ES-I3 (cell line): ENCODE results near the gene SLC5A9.

Experiments
- H3K36me3 ChIP-seq: 2 replicates; pipeline ENCODE4 v1.6.1; 2013; ENCODE audit warnings: mild to moderate bottlenecking, low read length, control low read depth, moderate library complexity; ENCODE audit not compliant: insufficient read depth
- H3K4me1 ChIP-seq: 2 replicates; pipeline ENCODE4 v1.6.1; 2013; ENCODE audit warnings: mild to moderate bottlenecking, control low read depth, low read length; ENCODE audit not compliant: insufficient read depth
- H3K9ac ChIP-seq: 2 replicates; pipeline ENCODE4 v1.6.1; 2013; ENCODE audit warnings: low read depth, mild to moderate bottlenecking, low read length, moderate library complexity
- H3K9me3 ChIP-seq: 2 replicates; pipeline ENCODE4 v1.6.1; 2013; ENCODE audit warnings: mild to moderate bottlenecking, low read length, moderate library complexity; ENCODE audit not compliant: control insufficient read depth, insufficient read depth

Gene SLC5A9

GRCh38 chr1:48219803-48220202, 2.7 kb upstream of the SLC5A9 start:
- Histone ChIP-seq H3K36me3 (no peaks in the 10 kb centered on the region; the same call in 1 of the 2 replicates), H3K4me1 (peaks cover 26% of the 10 kb centered on the region; the same call in 1 of the 2 replicates), H3K9me3 (no peaks in the 10 kb centered on the region), H3K9ac (no peak overlapping the region)

- H3K36me3 ChIP-seq, result no peaks in the 10 kb centered on the region; the same call in 1 of the 2 replicates
- no peak overlapping the region for H3K9ac ChIP-seq
- no peaks in the 10 kb centered on the region for H3K9me3 ChIP-seq
- peaks cover 12% of the 10 kb centered on the region; the same call in 1 of the 2 replicates for H3K4me1 ChIP-seq
Measured at GRCh38 chr1:48221122-48221521, 1.4 kb upstream of the SLC5A9 start.

DNA sequence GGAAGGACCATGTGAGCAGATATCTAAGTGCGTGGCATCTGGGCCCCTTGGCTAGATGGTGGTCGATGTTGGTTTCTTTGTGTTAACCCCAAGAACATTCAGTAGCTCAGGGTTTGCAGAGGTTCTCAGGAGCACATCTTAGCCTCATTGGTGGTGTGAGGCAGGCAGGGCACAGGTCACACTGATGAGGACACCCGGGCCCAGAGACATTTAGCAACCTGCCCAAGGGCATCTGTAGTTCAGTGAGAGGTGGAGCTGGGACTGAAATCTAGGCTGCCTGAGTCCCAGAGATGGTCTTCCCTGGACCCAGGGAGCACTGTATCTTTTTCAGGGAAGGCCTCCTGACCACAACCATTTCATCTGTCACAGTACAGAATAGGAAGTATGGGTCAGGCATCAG, 859 bp upstream of the SLC5A9 start:
- peaks cover 7% of the 10 kb centered on the region; the same call in 1 of the 2 replicates for H3K4me1 ChIP-seq
- no peak overlapping the region for H3K9ac ChIP-seq
- no peaks in the 10 kb centered on the region; the same call in 1 of the 2 replicates for H3K36me3 ChIP-seq
- H3K9me3 ChIP-seq, result no peaks in the 10 kb centered on the region

GRCh38 chr1:48223366-48224240, 1.1 kb downstream of the SLC5A9 start:
- Histone ChIP-seq H3K9ac (no peak overlapping the region), H3K36me3 (no peaks in the 10 kb centered on the region; the same call in 1 of the 2 replicates), H3K9me3 (no peaks in the 10 kb centered on the region), H3K4me1 (peaks cover 8% of the 10 kb centered on the region; the same call in 1 of the 2 replicates)

DNA sequence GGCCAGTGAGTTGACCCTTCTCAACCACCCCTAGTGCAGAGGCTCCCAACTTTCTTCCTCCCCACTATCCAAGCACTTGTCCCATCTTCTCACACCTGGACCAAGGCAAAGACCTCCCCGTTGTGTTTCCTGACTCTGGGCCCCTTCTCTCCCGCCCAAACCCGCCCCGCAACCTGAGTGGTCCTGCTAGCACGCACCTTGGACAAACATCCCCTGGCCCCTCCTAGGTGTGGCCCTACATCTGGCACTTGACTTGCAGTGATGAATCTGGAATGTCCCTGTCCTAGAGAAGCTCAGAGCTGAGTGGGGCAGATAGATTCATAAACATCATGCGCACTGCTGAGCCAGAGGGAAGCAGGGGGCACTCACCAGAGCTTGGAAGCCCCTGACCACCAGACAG, 2.3 kb downstream of the SLC5A9 start:
- H3K4me1 ChIP-seq, result peaks cover 9% of the 10 kb centered on the region; the same call in 1 of the 2 replicates
- H3K36me3 ChIP-seq, result no peaks in the 10 kb centered on the region; the same call in 1 of the 2 replicates
- H3K9ac ChIP-seq, result no peak overlapping the region
- no peaks in the 10 kb centered on the region for H3K9me3 ChIP-seq

- Histone ChIP-seq H3K4me1 (peaks cover 9% of the 10 kb centered on the region; the same call in 1 of the 2 replicates), H3K36me3 (no peaks in the 10 kb centered on the region; the same call in 1 of the 2 replicates), H3K9me3 (no peaks in the 10 kb centered on the region), H3K9ac (no peak overlapping the region)
Measured at GRCh38 chr1:48225579-48225978, 3.1 kb downstream of the SLC5A9 start.

GRCh38 chr1:48227165-48228013, 4.9 kb downstream of the SLC5A9 start:
- Histone ChIP-seq H3K4me1 (peaks cover 9% of the 10 kb centered on the region; the same call in 1 of the 2 replicates), H3K9me3 (no peaks in the 10 kb centered on the region), H3K36me3 (no peaks in the 10 kb centered on the region), H3K9ac (no peak overlapping the region)

GRCh38 chr1:48228156-48228555, 5.6 kb downstream of the SLC5A9 start:
- no peak overlapping the region for H3K9ac ChIP-seq
- H3K9me3 ChIP-seq, result no peaks in the 10 kb centered on the region

DNA sequence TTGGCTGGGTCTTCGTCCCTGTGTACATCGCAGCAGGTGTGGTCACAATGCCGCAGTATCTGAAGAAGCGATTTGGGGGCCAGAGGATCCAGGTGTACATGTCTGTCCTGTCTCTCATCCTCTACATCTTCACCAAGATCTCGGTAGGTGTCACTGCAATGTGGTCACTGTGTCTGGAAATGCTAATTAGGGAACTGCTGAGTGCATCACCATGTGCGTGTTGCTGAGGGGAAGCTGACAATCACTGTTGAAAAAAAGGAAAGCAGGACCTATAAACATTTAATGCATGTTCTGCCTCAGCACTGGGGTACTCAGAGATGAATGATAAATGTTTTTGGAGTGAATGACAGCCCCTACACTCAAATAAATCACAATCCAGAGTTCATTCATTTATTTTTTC, 6.8 kb downstream of the SLC5A9 start:
- Histone ChIP-seq H3K4me1 (peaks cover 5% of the 10 kb centered on the region; the same call in 1 of the 2 replicates), H3K9ac (no peak overlapping the region), H3K9me3 (no peaks in the 10 kb centered on the region), H3K36me3 (no peaks in the 10 kb centered on the region; the same call in 1 of the 2 replicates)

More at GRCh38 chr1:48228156-48228555, 5.6 kb downstream of the SLC5A9 start:
- Histone ChIP-seq H3K36me3 (no peaks in the 10 kb centered on the region), H3K4me1 (peaks cover 7% of the 10 kb centered on the region; the same call in 1 of the 2 replicates)

GRCh38 chr1:48230236-48230635, 7.7 kb downstream of the SLC5A9 start:
- Histone ChIP-seq H3K9me3 (no peaks in the 10 kb centered on the region), H3K36me3 (no peaks in the 10 kb centered on the region; the same call in 1 of the 2 replicates), H3K4me1 (peaks cover 5% of the 10 kb centered on the region; the same call in 1 of the 2 replicates), H3K9ac (no peak overlapping the region)

DNA sequence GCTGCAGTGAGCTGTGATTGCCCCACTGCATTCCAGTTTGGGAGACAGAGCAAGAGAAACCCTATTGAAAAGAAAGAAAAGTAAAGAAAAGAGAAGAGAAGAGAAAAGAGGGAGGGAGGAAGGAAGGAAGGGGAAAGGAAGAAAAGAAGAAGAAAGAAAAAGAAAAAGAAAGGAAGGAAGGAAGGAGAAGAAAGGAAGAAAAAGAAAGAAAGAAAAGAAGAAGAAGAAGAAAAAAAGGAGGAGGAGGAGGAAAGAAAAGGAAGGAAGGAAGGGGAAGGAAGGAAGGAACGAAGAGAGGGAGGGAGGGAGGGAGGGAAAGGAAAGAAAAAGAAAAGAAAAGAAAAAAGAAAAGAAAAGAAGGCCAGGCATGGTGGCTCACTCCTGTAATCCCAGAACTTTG, 10.2 kb downstream of the SLC5A9 start:
- no peak overlapping the region for H3K9ac ChIP-seq
- no peaks in the 10 kb centered on the region for H3K9me3 ChIP-seq
- no peaks in the 10 kb centered on the region; the same call in 1 of the 2 replicates for H3K36me3 ChIP-seq
- peaks cover 5% of the 10 kb centered on the region; the same call in 1 of the 2 replicates for H3K4me1 ChIP-seq

- no peak overlapping the region for H3K9ac ChIP-seq
- no peaks in the 10 kb centered on the region; the same call in 1 of the 2 replicates for H3K36me3 ChIP-seq
- H3K4me1 ChIP-seq, result no peaks in the 10 kb centered on the region
- H3K9me3 ChIP-seq, result no peaks in the 10 kb centered on the region
Measured at GRCh38 chr1:48233666-48234485, 11.4 kb downstream of the SLC5A9 start.

GRCh38 chr1:48235652-48236051, 13.1 kb downstream of the SLC5A9 start:
- Histone ChIP-seq H3K36me3 (no peaks in the 10 kb centered on the region; the same call in 1 of the 2 replicates), H3K9me3 (no peaks in the 10 kb centered on the region), H3K9ac (no peak overlapping the region), H3K4me1 (no peaks in the 10 kb centered on the region)
